ENCODE measurements around the gene TSPAN1. TPM values are rescaled to one million over a fixed set of nuclear protein-coding genes. Genes with fewer than 3 reads are reported as not detected.
A peak's percentile ranks its signal among the peaks of the same experiment; 100 is the strongest.

TSPAN1 gene
- not detected for total RNA-seq

GRCh38 chr1:46174448-46175231 is at the start of gene TSPAN1:
Gene TSPAN1 (plus strand): TSS chr1:46175087. CDS start chr1:46181108, 6,021 bp downstream.
- CTCF ChIA-PET = interaction anchor here (0.9 kb wide), 1 partner anchor 141 kb away, joined by 3 read pairs; no protein-coding TSS in a partner anchor
- Mint-ChIP-seq H3K9me3 (ENCODE audit: low read depth) (no peaks in the 10 kb centered on the region), H3K27ac (no peak within 1 kb of the TSS), H3K27me3 (peaks cover under 1% of the 10 kb centered on the region), H3K4me1 (no peaks in the 10 kb centered on the region), H3K36me3 (no peaks in the 10 kb centered on the region), H3K4me3 (no peak within 1 kb of the TSS)
- no peak for ATAC-seq
- DNase-seq = no peak

GRCh38 chr1:46128344-46128743 is 46.5 kb upstream of the TSPAN1 start:
- H3K36me3 Mint-ChIP-seq = no peaks in the 10 kb centered on the region
- ATAC-seq = no peak
- H3K27me3 Mint-ChIP-seq = peaks cover 40% of the 10 kb centered on the region
- no peak overlapping the region for H3K4me3 Mint-ChIP-seq
- no peak for DNase-seq
- no peaks in the 10 kb centered on the region for H3K9me3 Mint-ChIP-seq (ENCODE audit: low read depth)
- peaks cover 14% of the 10 kb centered on the region for H3K4me1 Mint-ChIP-seq
- H3K27ac Mint-ChIP-seq = no peak overlapping the region
- CTCF ChIA-PET = interaction anchor here (1.5 kb wide), 1 partner anchor 23 kb away, joined by 3 read pairs; no protein-coding TSS in a partner anchor

- ATAC-seq (no peak), DNase-seq (no peak)
- CTCF ChIA-PET = interaction anchor here (4.0 kb wide), 1 partner anchor 93 kb away, joined by 14 read pairs; no protein-coding TSS in a partner anchor
- H3K36me3 Mint-ChIP-seq = no peaks in the 10 kb centered on the region
- H3K9me3 Mint-ChIP-seq (ENCODE audit: low read depth) = no peaks in the 10 kb centered on the region
- H3K4me3 Mint-ChIP-seq = peak overlapping the region; percentile 23
- peaks cover 23% of the 10 kb centered on the region for H3K4me1 Mint-ChIP-seq
- peaks cover 44% of the 10 kb centered on the region for H3K27me3 Mint-ChIP-seq
- no peak overlapping the region for H3K27ac Mint-ChIP-seq
Observed at GRCh38 chr1:46130121-46130520, 44.8 kb upstream of the TSPAN1 start.

- Mint-ChIP-seq H3K4me1 (peaks cover 23% of the 10 kb centered on the region), H3K27me3 (peaks cover 44% of the 10 kb centered on the region), H3K27ac (no peak overlapping the region), H3K9me3 (ENCODE audit: low read depth) (no peaks in the 10 kb centered on the region), H3K4me3 (peak overlapping the region; percentile 23), H3K36me3 (no peaks in the 10 kb centered on the region)
- no peak for DNase-seq
- no peak for ATAC-seq
- CTCF ChIA-PET = interaction anchor here (4.0 kb wide), 1 partner anchor 93 kb away, joined by 14 read pairs; no protein-coding TSS in a partner anchor
Observed at GRCh38 chr1:46130606-46131005, 44.3 kb upstream of the TSPAN1 start.

- DNase-seq = no peak
- Mint-ChIP-seq H3K4me3 (peak overlapping the region; percentile 83), H3K4me1 (peaks cover 23% of the 10 kb centered on the region), H3K27me3 (peaks cover 46% of the 10 kb centered on the region), H3K9me3 (ENCODE audit: low read depth) (no peaks in the 10 kb centered on the region), H3K27ac (no peak overlapping the region), H3K36me3 (no peaks in the 10 kb centered on the region)
- ATAC-seq = no peak
- CTCF ChIA-PET = interaction anchor here (0.6 to 4.0 kb wide), 2 partner anchors 36 to 92 kb away, joined by 3 to 14 read pairs; no protein-coding TSS in a partner anchor
Observed at GRCh38 chr1:46131093-46131492, 43.8 kb upstream of the TSPAN1 start.

GRCh38 chr1:46131712-46132528 is 43.0 kb upstream of the TSPAN1 start:
- Mint-ChIP-seq H3K9me3 (ENCODE audit: low read depth) (no peaks in the 10 kb centered on the region), H3K4me1 (peaks cover 23% of the 10 kb centered on the region), H3K27me3 (peaks cover 53% of the 10 kb centered on the region), H3K4me3 (peak overlapping the region; percentile 83), H3K36me3 (no peaks in the 10 kb centered on the region), H3K27ac (peak overlapping the region; percentile 91)
- no peak for ATAC-seq
- DNase-seq = peak; percentile 55
- CTCF ChIA-PET = interaction anchor here (0.6 to 4.0 kb wide), 2 partner anchors 36 to 92 kb away, joined by 3 to 14 read pairs; no protein-coding TSS in a partner anchor

- CTCF ChIA-PET = interaction anchor here (4.0 kb wide), 1 partner anchor 91 kb away, joined by 14 read pairs; no protein-coding TSS in a partner anchor
- peak; percentile 96 for DNase-seq
- Mint-ChIP-seq H3K4me3 (peak within 1 kb of the TSS; percentile 83), H3K27ac (peak within 1 kb of the TSS; percentile 91), H3K9me3 (ENCODE audit: low read depth) (no peaks in the 10 kb centered on the region), H3K4me1 (peaks cover 23% of the 10 kb centered on the region), H3K27me3 (peaks cover 52% of the 10 kb centered on the region), H3K36me3 (no peaks in the 10 kb centered on the region)
- peak; percentile 96 for ATAC-seq
Observed at GRCh38 chr1:46132529-46133180, 42.2 kb upstream of the TSPAN1 start, which contains the start of gene PIK3R3. Gene PIK3R3 (minus strand): TSS chr1:46132629. CDS start chr1:46131952, 677 bp downstream.

GRCh38 chr1:46133181-46133658 is 41.7 kb upstream of the TSPAN1 start:
- peak; percentile 71 for ATAC-seq
- no peak for DNase-seq
- Mint-ChIP-seq H3K27me3 (peaks cover 48% of the 10 kb centered on the region), H3K36me3 (no peaks in the 10 kb centered on the region), H3K4me3 (peak overlapping the region; percentile 83), H3K27ac (peak overlapping the region; percentile 91), H3K4me1 (peaks cover 23% of the 10 kb centered on the region), H3K9me3 (ENCODE audit: low read depth) (no peaks in the 10 kb centered on the region)
- CTCF ChIA-PET = no interaction called here

GRCh38 chr1:46133781-46134350 is 41.0 kb upstream of the TSPAN1 start:
- Mint-ChIP-seq H3K4me1 (peaks cover 23% of the 10 kb centered on the region), H3K9me3 (ENCODE audit: low read depth) (no peaks in the 10 kb centered on the region), H3K4me3 (peak overlapping the region; percentile 83), H3K36me3 (no peaks in the 10 kb centered on the region), H3K27me3 (peaks cover 49% of the 10 kb centered on the region), H3K27ac (peak overlapping the region; percentile 91)
- ATAC-seq = no peak
- CTCF ChIA-PET = interaction anchor here (1.2 kb wide), 1 partner anchor 34 kb away, joined by 4 read pairs; no protein-coding TSS in a partner anchor
- no peak for DNase-seq

GRCh38 chr1:46134660-46135331 is 40.1 kb upstream of the TSPAN1 start:
- no peak for DNase-seq
- ATAC-seq = no peak
- Mint-ChIP-seq H3K4me1 (peaks cover 23% of the 10 kb centered on the region), H3K27ac (no peak overlapping the region), H3K36me3 (no peaks in the 10 kb centered on the region), H3K4me3 (no peak overlapping the region), H3K27me3 (peaks cover 44% of the 10 kb centered on the region), H3K9me3 (ENCODE audit: low read depth) (no peaks in the 10 kb centered on the region)
- CTCF ChIA-PET = interaction anchor here (0.8 to 1.2 kb wide), 4 partner anchors 12 to 90 kb away, joined by 3 to 5 read pairs (median 4); no protein-coding TSS in a partner anchor

GRCh38 chr1:46136711-46137110 is 38.2 kb upstream of the TSPAN1 start:
- Mint-ChIP-seq H3K4me3 (no peak overlapping the region), H3K27me3 (peaks cover 30% of the 10 kb centered on the region), H3K4me1 (peaks cover 10% of the 10 kb centered on the region), H3K36me3 (no peaks in the 10 kb centered on the region), H3K27ac (no peak overlapping the region), H3K9me3 (ENCODE audit: low read depth) (no peaks in the 10 kb centered on the region)
- no peak for DNase-seq
- no peak for ATAC-seq
- CTCF ChIA-PET = no interaction called here

- CTCF ChIA-PET = no interaction called here
- H3K27me3 Mint-ChIP-seq = peaks cover 30% of the 10 kb centered on the region
Observed at GRCh38 chr1:46137916-46138315, 37.0 kb upstream of the TSPAN1 start.

More at GRCh38 chr1:46137916-46138315, 37.0 kb upstream of the TSPAN1 start:
- Mint-ChIP-seq H3K36me3 (no peaks in the 10 kb centered on the region), H3K4me3 (no peak overlapping the region), H3K9me3 (ENCODE audit: low read depth) (no peaks in the 10 kb centered on the region), H3K27ac (no peak overlapping the region), H3K4me1 (peaks cover 10% of the 10 kb centered on the region)
- DNase-seq (no peak), ATAC-seq (no peak)
